ENCODE measurements around the gene PAPLN. TPM values are rescaled to one million over a fixed set of nuclear protein-coding genes. Genes with fewer than 3 reads are reported as not detected.

Gene PAPLN
- total RNA-seq, 1 experiment from 2014 or later: 3.0 TPM

- CTCF ChIA-PET: interaction anchor here (0.6 to 0.7 kb wide), 2 partner anchors 26 to 252 kb away, joined by 3 to 6 read pairs; no protein-coding TSS in a partner anchor
- Histone ChIP-seq H3K9me3 (no peaks in the 10 kb centered on the region), H3K36me3 (ENCODE audit: control insufficient read depth, insufficient read depth, low read length) (no peaks in the 10 kb centered on the region), H3K4me3 (ENCODE audit: low read depth, low read length) (peak overlapping the region; percentile 40), H3K4me1 (peaks cover 33% of the 10 kb centered on the region), H3K27me3 (replicated peaks; ENCODE audit: control insufficient read depth, insufficient read depth, low read length) (no peaks in the 10 kb centered on the region)
- Mint-ChIP-seq H3K4me1 (ENCODE audit: low read depth, unreplicated experiment) (peaks cover 15% of the 10 kb centered on the region), H3K9me3 (ENCODE audit: unreplicated experiment) (no peaks in the 10 kb centered on the region), H3K27ac (ENCODE audit: unreplicated experiment) (no peak overlapping the region), H3K27me3 (ENCODE audit: insufficient read depth, unreplicated experiment) (no peaks in the 10 kb centered on the region), H3K36me3 (ENCODE audit: insufficient read depth, unreplicated experiment) (no peaks in the 10 kb centered on the region), H3K4me3 (ENCODE audit: unreplicated experiment) (peak overlapping the region; percentile 62)
- POLR2A ChIA-PET: interaction anchor here (0.5 kb wide), 1 partner anchor 102 kb away, joined by 8 read pairs; the partner anchor contains the start of gene PSEN1
- no peak for TF ChIP-seq CTCF (IDR thresholded peaks at IDR 0.05; ENCODE audit: insufficient read depth in 1 of 2, low read depth in 1 of 2, low read length in 1 of 2, severe bottlenecking in 1 of 2, unreplicated experiment in 1 of 2)
- DNase-seq: no peak
- intact Hi-C loops (cut with micrococcal nuclease; ENCODE audit: unreplicated experiment): loop anchor here (5.0 kb wide), 1 partner anchor 44 kb away; no protein-coding TSS in a partner anchor
- no TSS peak for BruUV-seq (replicated peaks)
Observed at GRCh38 chr14:73238424-73238852, 1.1 kb downstream of the PAPLN start.

- peak overlapping the region; percentile 62 for H3K4me3 Mint-ChIP-seq (ENCODE audit: unreplicated experiment)
- no peaks in the 10 kb centered on the region for H3K27me3 ChIP-seq (replicated peaks; ENCODE audit: control insufficient read depth, insufficient read depth, low read length)
- ChIA-PET CTCF (interaction anchor here (0.6 kb wide), 1 partner anchor 26 kb away, joined by 6 read pairs; no protein-coding TSS in a partner anchor), POLR2A (interaction anchor here (0.5 kb wide), 1 partner anchor 103 kb away, joined by 8 read pairs; the partner anchor contains the start of gene PSEN1)
- intact Hi-C loops (cut with micrococcal nuclease; ENCODE audit: unreplicated experiment): loop anchor here (5.0 kb wide), 1 partner anchor 43 kb away; no protein-coding TSS in a partner anchor
- H3K4me3 ChIP-seq (ENCODE audit: low read depth, low read length): no peak overlapping the region
- no peaks in the 10 kb centered on the region for H3K9me3 ChIP-seq
- H3K4me1 Mint-ChIP-seq (ENCODE audit: low read depth, unreplicated experiment): peaks cover 15% of the 10 kb centered on the region
- TF ChIP-seq CTCF (IDR thresholded peaks at IDR 0.05; ENCODE audit: insufficient read depth in 1 of 2, low read depth in 1 of 2, low read length in 1 of 2, severe bottlenecking in 1 of 2, unreplicated experiment in 1 of 2): no peak
- H3K9me3 Mint-ChIP-seq (ENCODE audit: unreplicated experiment): no peaks in the 10 kb centered on the region
- no peaks in the 10 kb centered on the region for H3K27me3 Mint-ChIP-seq (ENCODE audit: insufficient read depth, unreplicated experiment)
- peaks cover 33% of the 10 kb centered on the region for H3K4me1 ChIP-seq
- DNase-seq: no peak
- BruUV-seq (replicated peaks): no TSS peak
- no peaks in the 10 kb centered on the region for H3K36me3 ChIP-seq (ENCODE audit: control insufficient read depth, insufficient read depth, low read length)
- no peak overlapping the region for H3K27ac Mint-ChIP-seq (ENCODE audit: unreplicated experiment)
- H3K36me3 Mint-ChIP-seq (ENCODE audit: insufficient read depth, unreplicated experiment): no peaks in the 10 kb centered on the region
Observed at GRCh38 chr14:73238941-73239340, 1.6 kb downstream of the PAPLN start.

GRCh38 chr14:73239393-73240241 lies 2.3 kb downstream of the PAPLN start:
- Mint-ChIP-seq H3K9me3 (ENCODE audit: unreplicated experiment) (no peaks in the 10 kb centered on the region), H3K4me1 (ENCODE audit: low read depth, unreplicated experiment) (peaks cover 15% of the 10 kb centered on the region), H3K27me3 (ENCODE audit: insufficient read depth, unreplicated experiment) (no peaks in the 10 kb centered on the region), H3K27ac (ENCODE audit: unreplicated experiment) (no peak overlapping the region), H3K4me3 (ENCODE audit: unreplicated experiment) (no peak overlapping the region), H3K36me3 (ENCODE audit: insufficient read depth, unreplicated experiment) (no peaks in the 10 kb centered on the region)
- POLR2A ChIA-PET: no interaction called here
- no peak for TF ChIP-seq CTCF (IDR thresholded peaks at IDR 0.05; ENCODE audit: insufficient read depth in 1 of 2, low read depth in 1 of 2, low read length in 1 of 2, severe bottlenecking in 1 of 2, unreplicated experiment in 1 of 2)
- no peak for DNase-seq
- peaks cover 30% of the 10 kb centered on the region for H3K4me1 ChIP-seq
- no peaks in the 10 kb centered on the region for H3K27me3 ChIP-seq (replicated peaks; ENCODE audit: control insufficient read depth, insufficient read depth, low read length)
- H3K36me3 ChIP-seq (ENCODE audit: control insufficient read depth, insufficient read depth, low read length): no peaks in the 10 kb centered on the region
- no TSS peak for BruUV-seq (replicated peaks)
- no peaks in the 10 kb centered on the region for H3K9me3 ChIP-seq
- intact Hi-C loops (cut with micrococcal nuclease; ENCODE audit: unreplicated experiment): loop anchor here (5.0 kb wide), 1 partner anchor 43 kb away; no protein-coding TSS in a partner anchor
- H3K4me3 ChIP-seq (ENCODE audit: low read depth, low read length): no peak overlapping the region
- CTCF ChIA-PET: no interaction called here
